CD4-positive, alpha-beta T cell (primary cell): Measurements from ENCODE around the gene PRPF40A. TPM values are rescaled to one million over a fixed set of nuclear protein-coding genes. Genes with fewer than 3 reads are reported as not detected.

ENCODE experiments used
- ATAC-seq: fragments of 200-7000 bp; cut with Tn5 transposase; one replicate; pipeline ENCODE4 v1.10.0; 2022; ENCODE audit warnings: mild to moderate bottlenecking; ENCODE audit not compliant: poor library complexity
- CTCF ChIA-PET: fragments of 350-600 bp; sonication (Branson Sonifier 250); formaldehyde crosslinking; loops from one replicate; lab custom pipeline; 2021; ENCODE audit warnings: antibody characterized with exemption, inconsistent platforms; lab: Charles Lee
- POLR2A ChIA-PET: fragments of 350-600 bp; sonication (Branson Sonifier 250); formaldehyde crosslinking; loops from one replicate; lab custom pipeline; 2021; ENCODE audit warnings: antibody characterized with exemption, inconsistent platforms; lab: Charles Lee
- DNase-seq, 14 experiments: peaks; one replicate each; pipeline ENCODE4 v3.0.0-alpha.2; 2013 to 2020; ENCODE audit warnings: mixed read lengths in 2 of 14
- H3K27ac ChIP-seq, 2 donors: one replicate each; pipeline versions ENCODE4 v1.5.1 to v1.7.0; 2013; ENCODE audit warnings: low read length in 2 of 2, low read depth in 1 of 2, mild to moderate bottlenecking in 1 of 2
- H3K27me3 ChIP-seq, 2 experiments: 1 replicate in 1 of 2; 2 replicates in 1 of 2; pipeline versions ENCODE4 v1.6.1 to v1.7.0; 2013; ENCODE audit warnings: low read length in 2 of 2, control low read depth in 1 of 2, mild to moderate bottlenecking in 1 of 2, moderate library complexity in 1 of 2; ENCODE audit not compliant: insufficient read depth in 2 of 2, control insufficient read depth in 1 of 2
- H3K36me3 ChIP-seq: one replicate; pipeline ENCODE4 v1.6.1; 2013; ENCODE audit warnings: low read length, control low read depth; ENCODE audit not compliant: insufficient read depth
- H3K4me1 ChIP-seq: one replicate; pipeline ENCODE4 v1.6.1; 2013; ENCODE audit warnings: low read length, control low read depth; ENCODE audit not compliant: insufficient read depth
- H3K4me3 ChIP-seq: one replicate; pipeline ENCODE4 v1.5.1; 2013; ENCODE audit warnings: mild to moderate bottlenecking, low read length, moderate library complexity
- H3K9me3 ChIP-seq, 2 experiments: 1 replicate in 1 of 2; 2 replicates in 1 of 2; pipeline versions ENCODE4 v1.6.1 to v1.7.0; 2013; ENCODE audit warnings: low read length in 2 of 2, mild to moderate bottlenecking in 2 of 2, control low read depth in 1 of 2, moderate library complexity in 1 of 2; ENCODE audit not compliant: control insufficient read depth in 1 of 2, insufficient read depth in 1 of 2
- H3K27ac Mint-ChIP-seq: one replicate; pipeline ENCODE4 v1.8.0; 2020; ENCODE audit warnings: mixed read lengths
- H3K27me3 Mint-ChIP-seq: one replicate; pipeline ENCODE4 v1.8.0; 2021; ENCODE audit warnings: mixed read lengths
- H3K36me3 Mint-ChIP-seq: one replicate; pipeline ENCODE4 v1.8.0; 2021; ENCODE audit warnings: low read depth, mixed read lengths
- H3K4me1 Mint-ChIP-seq: one replicate; pipeline ENCODE4 v1.8.0; 2021; ENCODE audit warnings: low read depth, mixed read lengths
- H3K4me3 Mint-ChIP-seq: one replicate; pipeline ENCODE4 v1.8.0; 2020; ENCODE audit warnings: mild to moderate bottlenecking, mixed read lengths
- H3K9me3 Mint-ChIP-seq: one replicate; pipeline ENCODE4 v1.8.0; 2020; ENCODE audit warnings: mixed read lengths
- CTCF ChIP-seq: fragments of 200-600 bp; IDR thresholded peaks from one replicate; pipeline ENCODE4 v1.8.0; 2022; ENCODE audit warnings: antibody characterized with exemption, mild to moderate bottlenecking
- intact Hi-C, 2 experiments: fragments of 100-400 bp; cut with DNase I in 1 of 2; cut with micrococcal nuclease in 1 of 2; formaldehyde crosslinking; loops; one replicate each; pipeline versions ENCODE4 v1.15.1 to v1.9.0; 2023 to 2025; cut with DNase I, micrococcal nuclease
- total RNA-seq, 174 experiments: library from RNA in 2 of 174; stranded (reverse) in 2 of 174; gene quantifications; one replicate each; pipeline ENCODE4 v1.2.3 and lab custom pipeline; 2021 to 2026

Gene PRPF40A
- total RNA-seq, 2 experiments from 2014 or later: 146 to 148 TPM

GRCh38 chr2:152629202-152629601 is 88.1 kb downstream of the PRPF40A start:
- peaks cover 0 to 4% of the 10 kb centered on the region in 2 experiments for H3K27me3 ChIP-seq
- no peaks in the 10 kb centered on the region for H3K27me3 Mint-ChIP-seq
- intact Hi-C loops: no loop called here
- POLR2A ChIA-PET: no interaction called here
- no peaks in the 10 kb centered on the region for H3K36me3 Mint-ChIP-seq
- no peak for TF ChIP-seq CTCF
- H3K4me1 Mint-ChIP-seq: peaks cover 5% of the 10 kb centered on the region
- H3K4me3 Mint-ChIP-seq: no peak overlapping the region
- no peaks in the 10 kb centered on the region for H3K36me3 ChIP-seq
- CTCF ChIA-PET: no interaction called here
- H3K9me3 Mint-ChIP-seq: no peaks in the 10 kb centered on the region
- H3K27ac Mint-ChIP-seq: no peak overlapping the region
- DNase-seq: no peak
- no peak for ATAC-seq
- no peaks in the 10 kb centered on the region for H3K9me3 ChIP-seq
- H3K27ac ChIP-seq: no peak overlapping the region
- H3K4me1 ChIP-seq: no peaks in the 10 kb centered on the region
- no peak overlapping the region for H3K4me3 ChIP-seq

GRCh38 chr2:152627351-152627957 is 89.8 kb downstream of the PRPF40A start:
- no peak for ATAC-seq
- no peak overlapping the region for H3K27ac Mint-ChIP-seq
- H3K4me1 Mint-ChIP-seq: peaks cover 5% of the 10 kb centered on the region
- H3K9me3 ChIP-seq: no peaks in the 10 kb centered on the region
- H3K4me1 ChIP-seq: no peaks in the 10 kb centered on the region
- no peak for DNase-seq
- no peaks in the 10 kb centered on the region for H3K36me3 Mint-ChIP-seq
- POLR2A ChIA-PET: no interaction called here
- H3K27me3 Mint-ChIP-seq: no peaks in the 10 kb centered on the region
- H3K4me3 Mint-ChIP-seq: no peak overlapping the region
- no peak overlapping the region for H3K4me3 ChIP-seq
- no peak for TF ChIP-seq CTCF
- H3K27ac ChIP-seq: no peak overlapping the region
- intact Hi-C loops: no loop called here
- CTCF ChIA-PET: interaction anchor here (1.1 kb wide), 1 partner anchor 451 kb away, joined by 3 read pairs; no protein-coding TSS in a partner anchor
- H3K9me3 Mint-ChIP-seq: no peaks in the 10 kb centered on the region
- no peaks in the 10 kb centered on the region for H3K36me3 ChIP-seq
- peaks cover 0 to 4% of the 10 kb centered on the region in 2 experiments for H3K27me3 ChIP-seq

GRCh38 chr2:152626911-152627339 is 90.3 kb downstream of the PRPF40A start:
- peaks cover 5% of the 10 kb centered on the region for H3K4me1 Mint-ChIP-seq
- no peak for DNase-seq
- H3K36me3 Mint-ChIP-seq: no peaks in the 10 kb centered on the region
- TF ChIP-seq CTCF: no peak
- H3K4me1 ChIP-seq: no peaks in the 10 kb centered on the region
- H3K4me3 ChIP-seq: no peak overlapping the region
- no peak for ATAC-seq
- POLR2A ChIA-PET: no interaction called here
- H3K4me3 Mint-ChIP-seq: no peak overlapping the region
- no peaks in the 10 kb centered on the region for H3K36me3 ChIP-seq
- no peak overlapping the region for H3K27ac ChIP-seq
- peaks cover 0 to 4% of the 10 kb centered on the region in 2 experiments for H3K27me3 ChIP-seq
- intact Hi-C loops: no loop called here
- CTCF ChIA-PET: interaction anchor here (1.1 kb wide), 1 partner anchor 451 kb away, joined by 3 read pairs; no protein-coding TSS in a partner anchor
- no peak overlapping the region for H3K27ac Mint-ChIP-seq
- no peaks in the 10 kb centered on the region for H3K9me3 ChIP-seq
- H3K9me3 Mint-ChIP-seq: no peaks in the 10 kb centered on the region
- no peaks in the 10 kb centered on the region for H3K27me3 Mint-ChIP-seq
